Stimulated activated naive CD8-positive, alpha-beta T cell treated with anti-CD3 and anti-CD28 coated beads, Interleukin-15, Interleukin-2, amounts not matched to agents 100 ng/mL and 50 ng/mL, for 24 hours (primary cell): Measurements from ENCODE around the gene SGSH.

Experiments
- H3K27ac Mint-ChIP-seq: one replicate; pipeline ENCODE4 v1.8.0; 2021; ENCODE audit warnings: mild to moderate bottlenecking, mixed read lengths
- H3K27me3 Mint-ChIP-seq: one replicate; pipeline ENCODE4 v1.8.0; 2021; ENCODE audit warnings: mixed read lengths
- H3K36me3 Mint-ChIP-seq: one replicate; pipeline ENCODE4 v1.8.0; 2021; ENCODE audit warnings: low read depth, mixed read lengths
- H3K4me1 Mint-ChIP-seq: one replicate; pipeline ENCODE4 v1.8.0; 2021; ENCODE audit warnings: low read depth, mixed read lengths
- H3K4me3 Mint-ChIP-seq: one replicate; pipeline ENCODE4 v1.8.0; 2021; ENCODE audit warnings: mild to moderate bottlenecking, mixed read lengths
- H3K9me3 Mint-ChIP-seq: one replicate; pipeline ENCODE4 v1.8.0; 2021; ENCODE audit warnings: mixed read lengths

SGSH gene

DNA sequence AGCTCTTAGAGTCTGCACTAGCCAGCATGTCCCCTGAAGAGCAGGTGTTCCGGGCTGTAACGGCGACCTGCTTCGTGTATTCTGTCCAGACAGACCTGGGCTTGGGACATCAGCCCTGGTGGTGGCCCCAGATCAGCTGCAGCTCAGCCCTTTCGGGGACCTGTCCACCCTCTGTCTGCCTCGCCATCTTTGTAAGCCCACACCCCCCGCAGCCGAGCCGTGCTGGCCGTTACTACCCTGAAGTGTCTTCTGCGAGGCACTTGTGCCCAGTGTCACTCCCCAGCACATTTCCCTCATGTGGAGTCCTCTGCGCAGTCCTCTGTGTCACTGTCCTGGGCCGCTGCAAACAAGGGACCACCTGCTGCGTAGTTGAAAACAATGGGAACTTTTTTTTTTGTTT, 39.9 kb downstream of the SGSH start:
- Mint-ChIP-seq H3K36me3 (no peaks in the 10 kb centered on the region), H3K4me3 (no peak overlapping the region), H3K9me3 (no peaks in the 10 kb centered on the region), H3K4me1 (no peaks in the 10 kb centered on the region), H3K27ac (no peak overlapping the region), H3K27me3 (no peaks in the 10 kb centered on the region)

DNA sequence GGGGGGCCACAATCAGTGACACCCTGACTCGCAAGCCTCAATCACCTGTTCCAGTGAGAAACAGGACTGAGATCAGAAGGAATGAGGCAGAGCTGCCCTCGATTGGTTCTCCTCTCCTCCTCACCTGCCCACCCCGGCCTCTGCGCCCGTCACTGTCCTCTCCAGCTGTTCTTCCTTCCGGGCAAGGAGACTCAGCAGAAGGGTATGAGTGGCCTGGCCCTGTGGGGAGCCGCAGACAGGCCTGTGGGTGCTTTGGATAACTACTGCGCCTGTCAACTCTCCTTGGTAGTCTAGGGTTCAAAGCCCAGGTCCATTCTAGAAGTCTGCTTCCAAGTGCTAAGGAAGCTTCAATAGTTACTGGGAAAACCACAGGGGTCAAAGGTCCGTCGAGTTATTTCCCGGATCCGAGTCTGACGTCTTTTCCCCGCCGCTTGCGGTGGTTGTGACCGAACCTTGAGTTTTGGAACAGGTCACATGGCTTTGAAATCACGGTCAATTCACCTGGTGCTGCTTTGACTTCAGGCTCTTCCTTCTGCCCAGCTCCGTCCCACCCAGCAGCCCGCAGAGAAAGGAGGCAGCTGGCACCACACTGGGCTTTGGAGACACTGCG, 42.0 kb downstream of the SGSH start:
- H3K36me3 Mint-ChIP-seq = no peaks in the 10 kb centered on the region
- H3K27ac Mint-ChIP-seq = no peak overlapping the region
- no peak overlapping the region for H3K4me3 Mint-ChIP-seq
- H3K9me3 Mint-ChIP-seq = no peaks in the 10 kb centered on the region
- no peaks in the 10 kb centered on the region for H3K4me1 Mint-ChIP-seq
- no peaks in the 10 kb centered on the region for H3K27me3 Mint-ChIP-seq

DNA sequence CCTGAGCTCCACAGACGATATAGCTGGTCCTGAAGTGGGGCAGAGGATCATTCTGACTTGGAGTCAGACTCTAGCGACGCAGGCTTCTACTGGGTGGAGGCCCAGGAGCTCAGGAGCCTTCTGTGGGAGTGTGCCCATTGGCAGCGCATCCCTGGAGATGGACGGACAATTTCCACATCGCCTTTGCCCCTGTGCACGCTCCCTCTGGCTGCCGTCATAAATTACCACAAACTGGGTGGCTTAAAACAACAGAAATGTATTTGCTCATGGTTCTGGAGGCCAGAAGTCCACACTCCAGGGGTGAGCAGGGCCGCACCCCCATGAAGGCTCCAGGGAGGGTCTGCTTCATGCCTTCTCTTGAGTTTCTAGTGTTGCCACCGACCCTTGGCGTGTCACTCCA, 43.4 kb downstream of the SGSH start:
- Mint-ChIP-seq H3K4me3 (no peak overlapping the region), H3K4me1 (no peaks in the 10 kb centered on the region), H3K27me3 (no peaks in the 10 kb centered on the region), H3K27ac (no peak overlapping the region), H3K36me3 (no peaks in the 10 kb centered on the region), H3K9me3 (no peaks in the 10 kb centered on the region)

DNA sequence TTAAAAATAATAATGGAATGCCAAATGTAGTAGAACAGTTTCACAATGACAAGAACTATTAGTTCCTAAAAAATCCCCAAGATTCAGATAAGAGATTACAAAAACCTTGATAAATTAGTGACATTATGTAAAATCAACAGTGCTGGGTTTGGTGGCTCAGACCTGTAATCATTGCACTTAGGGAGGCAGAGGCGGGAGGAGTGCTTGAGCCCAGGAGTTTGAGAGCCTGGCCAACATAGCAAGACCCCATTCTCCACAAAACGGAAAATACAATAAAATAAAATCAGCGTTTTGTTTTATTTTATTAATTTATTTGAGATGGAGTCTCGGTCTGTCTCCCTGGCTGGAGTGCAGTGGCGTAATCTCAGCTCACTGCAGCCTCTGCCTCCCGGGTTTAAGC, 46.2 kb downstream of the SGSH start:
- Mint-ChIP-seq H3K9me3 (no peaks in the 10 kb centered on the region), H3K27ac (no peak overlapping the region), H3K4me1 (no peaks in the 10 kb centered on the region), H3K36me3 (no peaks in the 10 kb centered on the region), H3K4me3 (no peak overlapping the region), H3K27me3 (no peaks in the 10 kb centered on the region)

DNA sequence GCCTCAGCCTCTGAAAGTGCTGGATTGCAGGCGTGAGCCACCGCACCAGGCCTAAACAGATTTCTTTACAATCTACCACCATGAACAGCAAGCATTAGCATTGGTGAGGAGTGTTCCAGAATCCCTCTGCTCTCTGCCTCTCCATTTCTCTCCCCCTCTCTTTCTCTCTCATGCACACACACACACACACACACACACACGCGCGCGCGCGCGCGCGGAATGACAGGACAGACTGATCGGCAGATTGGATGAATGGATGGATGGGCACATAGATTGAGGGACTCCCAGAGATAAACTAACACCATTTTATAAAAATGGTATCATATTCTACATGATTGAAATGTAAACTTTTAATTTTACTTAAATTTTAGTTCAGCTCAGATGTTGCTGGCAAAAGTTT, 47.0 kb downstream of the SGSH start:
- no peaks in the 10 kb centered on the region for H3K4me1 Mint-ChIP-seq
- no peak overlapping the region for H3K27ac Mint-ChIP-seq
- H3K36me3 Mint-ChIP-seq = no peaks in the 10 kb centered on the region
- no peaks in the 10 kb centered on the region for H3K27me3 Mint-ChIP-seq
- no peaks in the 10 kb centered on the region for H3K9me3 Mint-ChIP-seq
- no peak overlapping the region for H3K4me3 Mint-ChIP-seq

DNA sequence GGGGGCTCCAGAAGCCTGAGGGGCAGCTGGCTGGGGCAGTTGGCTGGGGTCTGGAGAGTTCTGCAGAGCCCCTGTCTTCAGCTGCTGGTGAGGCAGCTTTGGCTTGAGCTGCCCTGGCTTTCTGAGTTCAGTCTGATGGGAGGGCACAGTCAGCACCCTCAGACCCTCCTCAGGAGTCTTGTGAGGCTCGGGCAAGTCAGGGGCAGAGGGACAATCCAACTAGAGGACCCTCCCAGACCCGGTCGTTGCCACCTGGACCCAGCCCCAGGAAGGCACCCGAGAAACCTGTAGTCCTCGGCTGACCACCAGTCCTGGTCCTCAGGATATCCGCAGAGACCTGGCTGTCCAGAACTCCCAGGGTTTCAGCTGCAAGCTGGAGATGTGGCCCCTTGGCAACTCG, 48.5 kb downstream of the SGSH start:
- Mint-ChIP-seq H3K36me3 (no peaks in the 10 kb centered on the region), H3K4me1 (no peaks in the 10 kb centered on the region), H3K27me3 (no peaks in the 10 kb centered on the region), H3K4me3 (no peak overlapping the region), H3K9me3 (no peaks in the 10 kb centered on the region), H3K27ac (no peak overlapping the region)

DNA sequence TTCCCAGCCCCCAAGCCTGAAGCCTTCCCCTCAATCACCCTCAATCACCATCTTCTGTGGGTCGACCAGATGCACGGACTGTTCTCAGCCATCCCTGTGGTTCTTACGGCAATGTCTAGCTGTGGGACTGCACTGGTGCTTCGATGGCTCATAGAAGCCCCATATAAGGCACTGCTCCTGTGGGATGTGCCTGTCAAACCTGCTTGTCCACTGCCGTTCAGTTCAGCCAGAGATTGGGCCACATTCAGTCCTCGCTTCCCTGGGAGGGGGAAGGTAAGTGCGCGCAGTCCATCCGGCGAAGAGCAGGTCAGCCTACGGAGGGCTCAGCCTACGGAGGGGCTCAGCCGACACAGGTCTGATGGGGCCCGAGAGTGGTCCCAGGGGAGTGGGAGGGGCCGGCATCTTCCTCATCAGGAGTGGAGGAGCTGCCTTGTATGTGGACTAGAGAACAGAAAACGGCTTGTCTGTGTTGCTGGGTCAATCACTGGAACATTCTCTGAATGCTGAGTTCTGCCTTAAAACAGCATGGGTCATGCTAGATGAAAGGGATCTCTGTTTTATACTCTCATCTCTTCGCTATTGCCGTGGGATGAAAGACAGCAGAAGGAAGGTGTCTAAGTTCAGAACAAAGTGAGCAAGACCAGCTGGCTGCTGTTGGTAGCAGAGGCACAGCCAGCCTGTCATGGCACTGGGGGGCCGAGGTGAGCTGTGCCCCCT, 50.2 kb downstream of the SGSH start, which contains the start of gene CARD14:
CARD14 (plus strand) TSS at position 247 of the 717 bp plus-strand sequence. CDS start 11,409 bp downstream, outside the sequence.
- no peak within 1 kb of the TSS for H3K27ac Mint-ChIP-seq
- no peaks in the 10 kb centered on the region for H3K36me3 Mint-ChIP-seq
- H3K4me3 Mint-ChIP-seq = no peak within 1 kb of the TSS
- no peaks in the 10 kb centered on the region for H3K4me1 Mint-ChIP-seq
- H3K27me3 Mint-ChIP-seq = no peaks in the 10 kb centered on the region
- no peaks in the 10 kb centered on the region for H3K9me3 Mint-ChIP-seq

DNA sequence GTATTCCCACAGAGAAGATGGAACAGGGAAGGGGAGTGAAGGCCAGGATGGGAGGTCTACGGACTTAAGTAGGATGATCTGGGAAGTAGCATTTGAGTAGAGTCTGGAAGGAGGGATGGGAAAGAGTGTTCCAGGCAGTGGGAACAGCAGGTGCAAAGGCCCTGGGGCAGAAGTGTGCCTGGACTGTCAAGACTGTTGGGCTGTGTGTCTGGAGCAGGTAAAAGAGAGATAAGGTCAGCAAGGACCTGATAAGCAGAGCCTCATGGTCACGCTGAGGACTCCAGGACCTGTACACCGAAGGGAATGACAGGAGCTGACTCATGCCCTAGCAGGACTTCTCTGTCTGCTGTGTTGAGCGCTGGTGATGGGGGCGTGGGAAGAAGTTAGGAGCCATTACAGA, 51.0 kb downstream of the SGSH start:
- Mint-ChIP-seq H3K36me3 (no peaks in the 10 kb centered on the region), H3K9me3 (no peaks in the 10 kb centered on the region), H3K4me3 (no peak overlapping the region), H3K4me1 (no peaks in the 10 kb centered on the region), H3K27ac (no peak overlapping the region), H3K27me3 (no peaks in the 10 kb centered on the region)

DNA sequence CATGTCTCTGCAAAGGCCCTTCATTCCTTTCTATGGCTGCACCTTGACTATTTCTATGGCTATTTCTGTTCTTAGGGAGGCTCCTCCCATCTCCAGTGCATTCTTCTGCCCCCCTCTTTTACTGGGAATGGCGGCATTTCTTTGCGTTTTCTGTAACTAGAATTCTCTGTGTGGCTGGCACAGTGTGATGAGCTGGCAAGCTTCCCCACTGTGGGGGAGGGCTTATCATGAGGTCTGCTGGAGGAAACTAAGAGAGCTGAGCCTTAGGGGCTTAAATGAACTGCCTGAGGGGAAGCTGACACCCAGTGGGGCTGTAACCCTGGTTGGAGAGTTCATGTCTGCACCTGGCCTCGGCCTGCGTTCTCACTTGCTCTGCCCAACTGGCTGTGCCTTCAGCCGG, 51.8 kb downstream of the SGSH start:
- no peaks in the 10 kb centered on the region for H3K9me3 Mint-ChIP-seq
- H3K4me3 Mint-ChIP-seq = no peak overlapping the region
- no peaks in the 10 kb centered on the region for H3K36me3 Mint-ChIP-seq
- no peaks in the 10 kb centered on the region for H3K27me3 Mint-ChIP-seq
- H3K4me1 Mint-ChIP-seq = no peaks in the 10 kb centered on the region
- no peak overlapping the region for H3K27ac Mint-ChIP-seq

DNA sequence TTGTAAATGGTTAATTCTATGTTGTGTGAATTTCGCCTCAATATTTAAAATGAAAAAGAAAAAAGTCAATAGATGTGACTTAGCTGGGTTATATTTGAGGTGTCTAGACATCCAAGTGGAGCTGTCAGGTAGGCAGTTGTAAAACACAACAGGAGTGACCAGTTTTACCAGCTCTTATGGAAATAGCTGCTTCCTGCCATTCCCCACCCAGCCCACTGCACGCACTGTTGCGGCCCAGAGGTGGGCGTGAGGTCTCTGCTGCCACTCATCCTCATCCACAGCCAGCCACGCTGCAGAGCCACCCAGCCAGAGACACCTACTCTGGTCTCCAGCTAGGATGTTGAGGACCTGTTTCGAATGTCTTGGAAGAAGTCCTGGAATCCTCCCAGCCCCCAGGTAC, 53.7 kb downstream of the SGSH start:
- H3K27me3 Mint-ChIP-seq = no peaks in the 10 kb centered on the region

DNA sequence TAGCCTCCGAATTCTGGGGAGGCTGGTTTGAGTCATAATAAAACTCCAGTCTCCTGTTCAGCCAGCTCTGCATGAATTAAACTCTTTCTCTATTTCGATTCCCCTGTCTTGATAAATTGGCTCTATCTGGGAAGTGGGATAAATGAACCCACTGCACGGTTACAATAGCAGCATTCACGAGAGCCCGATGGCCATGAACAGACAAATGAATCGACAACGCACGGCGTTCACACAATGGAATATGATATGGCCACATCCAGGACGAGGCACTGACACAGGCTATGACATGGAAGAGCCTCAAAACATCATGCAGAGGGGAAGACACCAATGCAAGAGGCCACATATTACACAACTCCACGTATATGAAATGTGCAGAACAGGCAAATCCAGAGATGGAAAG, 55.9 kb downstream of the SGSH start:
- no peak overlapping the region for H3K4me3 Mint-ChIP-seq
- H3K4me1 Mint-ChIP-seq = no peaks in the 10 kb centered on the region
- H3K36me3 Mint-ChIP-seq = no peaks in the 10 kb centered on the region
- H3K9me3 Mint-ChIP-seq = no peaks in the 10 kb centered on the region
- peaks cover 11% of the 10 kb centered on the region for H3K27me3 Mint-ChIP-seq
- no peak overlapping the region for H3K27ac Mint-ChIP-seq

More for the DNA sequence above, 53.7 kb downstream of the SGSH start:
- Mint-ChIP-seq H3K4me3 (no peak overlapping the region), H3K36me3 (no peaks in the 10 kb centered on the region), H3K4me1 (no peaks in the 10 kb centered on the region), H3K9me3 (no peaks in the 10 kb centered on the region), H3K27ac (no peak overlapping the region)

DNA sequence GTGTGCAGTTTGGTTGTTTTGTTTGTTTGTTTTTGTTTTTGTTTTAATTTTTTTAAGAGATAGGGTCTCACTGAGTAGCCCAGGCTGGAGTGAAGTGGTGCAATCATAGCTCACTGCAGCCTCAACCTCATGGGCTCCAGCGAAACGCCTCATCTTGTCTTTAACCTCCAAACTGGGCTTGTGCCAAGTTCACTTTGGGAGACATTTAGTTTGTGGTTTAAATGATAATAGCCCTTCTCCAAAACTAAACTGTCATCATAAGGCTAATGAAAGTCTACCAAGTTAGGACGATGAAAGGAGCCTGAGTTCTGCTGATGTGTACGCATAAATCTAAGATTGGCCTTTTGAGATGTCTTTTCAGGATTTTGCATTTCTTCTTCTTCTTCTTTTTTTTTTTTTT, 56.8 kb downstream of the SGSH start:
- no peak overlapping the region for H3K27ac Mint-ChIP-seq
- no peaks in the 10 kb centered on the region for H3K9me3 Mint-ChIP-seq
- no peaks in the 10 kb centered on the region for H3K36me3 Mint-ChIP-seq
- H3K4me3 Mint-ChIP-seq = no peak overlapping the region
- no peaks in the 10 kb centered on the region for H3K4me1 Mint-ChIP-seq
- peaks cover 11% of the 10 kb centered on the region for H3K27me3 Mint-ChIP-seq

DNA sequence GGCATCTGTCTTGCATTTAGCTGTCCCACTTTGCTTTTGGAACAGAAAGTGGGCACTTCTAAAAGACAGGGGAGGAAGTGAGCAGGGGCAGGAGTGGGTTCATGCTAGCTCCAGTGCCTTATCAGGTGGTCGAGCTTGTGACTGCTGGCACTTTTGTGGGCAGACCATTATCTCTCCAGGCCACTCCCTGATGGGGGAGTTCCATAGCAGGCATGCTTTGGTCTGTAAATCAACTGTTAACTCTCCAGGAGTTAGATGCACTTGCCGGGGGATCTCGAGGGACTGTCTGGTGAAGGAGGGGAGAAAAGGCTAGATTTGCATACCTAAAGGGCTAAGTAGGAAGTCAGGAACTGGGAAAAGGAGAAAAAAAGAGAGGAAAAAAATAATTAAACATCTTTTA, 59.6 kb downstream of the SGSH start:
- Mint-ChIP-seq H3K4me3 (no peak overlapping the region), H3K27ac (no peak overlapping the region), H3K27me3 (peaks cover 11% of the 10 kb centered on the region), H3K9me3 (no peaks in the 10 kb centered on the region), H3K4me1 (no peaks in the 10 kb centered on the region), H3K36me3 (no peaks in the 10 kb centered on the region)
